Astrocyte (in vitro differentiated cells and primary cell): ENCODE measurements around the gene CORO2A. TPM values are rescaled to one million over a fixed set of nuclear protein-coding genes. Genes with fewer than 3 reads are reported as not detected.

Source experiments
- DNase-seq: peaks from one replicate; pipeline ENCODE4 v3.0.0-alpha.2; 2010; ENCODE audit warnings: low read depth
- FAIRE-seq: peaks from 2 replicates; lab custom pipeline; 2011; peaks lifted over from hg19 to GRCh38; lab: Jason Lieb, UNC
- H2AFZ ChIP-seq: 2 replicates; pipeline ENCODE4 v1.6.0; 2012; ENCODE audit warnings: low read depth, low read length, inconsistent platforms
- H3K27ac ChIP-seq: 2 replicates; pipeline ENCODE4 v1.5.1; 2011; ENCODE audit warnings: low read depth, low read length, inconsistent platforms
- H3K27me3 ChIP-seq: 2 replicates; pipeline ENCODE4 v1.6.0; 2011; ENCODE audit warnings: low read length, inconsistent platforms; ENCODE audit not compliant: insufficient read depth
- H3K36me3 ChIP-seq: 2 replicates; pipeline ENCODE4 v1.5.1; 2011; ENCODE audit warnings: low read length, inconsistent platforms; ENCODE audit not compliant: insufficient read depth
- H3K4me1 ChIP-seq: 2 replicates; pipeline ENCODE4 v1.5.1; 2011; ENCODE audit warnings: low read length, inconsistent platforms; ENCODE audit not compliant: insufficient read depth
- H3K4me2 ChIP-seq: 2 replicates; pipeline ENCODE4 v1.6.0; 2012; ENCODE audit warnings: low read length, inconsistent platforms
- H3K4me3 ChIP-seq: 2 replicates; pipeline ENCODE4 v1.5.1; 2011; ENCODE audit warnings: low read depth, mild to moderate bottlenecking, low read length, inconsistent platforms; ENCODE audit not compliant: insufficient read depth
- H3K79me2 ChIP-seq: 2 replicates; pipeline ENCODE4 v1.6.0; 2012; ENCODE audit warnings: mild to moderate bottlenecking, low read length, inconsistent platforms; ENCODE audit not compliant: insufficient read depth
- H3K9ac ChIP-seq: 2 replicates; pipeline ENCODE4 v1.6.0; 2012; ENCODE audit warnings: mild to moderate bottlenecking, low read length, inconsistent platforms
- H3K9me3 ChIP-seq: 2 replicates; pipeline ENCODE4 v1.5.1; 2012; ENCODE audit warnings: low read depth, mild to moderate bottlenecking, low read length, inconsistent platforms; ENCODE audit not compliant: insufficient read depth
- H4K20me1 ChIP-seq: 2 replicates; pipeline ENCODE4 v1.6.0; 2012; ENCODE audit warnings: low read length, inconsistent platforms; ENCODE audit not compliant: insufficient read depth
- H3K27ac Mint-ChIP-seq: one replicate; pipeline ENCODE4 v1.8.0; 2021; ENCODE audit warnings: mild to moderate bottlenecking, mixed read lengths; ENCODE audit not compliant: unreplicated experiment
- H3K27me3 Mint-ChIP-seq: one replicate; pipeline ENCODE4 v1.8.0; 2021; ENCODE audit warnings: low read depth, mixed read lengths; ENCODE audit not compliant: unreplicated experiment
- H3K36me3 Mint-ChIP-seq: one replicate; pipeline ENCODE4 v1.8.0; 2021; ENCODE audit warnings: low read depth, mixed read lengths; ENCODE audit not compliant: unreplicated experiment
- H3K4me1 Mint-ChIP-seq: one replicate; pipeline ENCODE4 v1.8.0; 2021; ENCODE audit warnings: low read depth, mixed read lengths; ENCODE audit not compliant: unreplicated experiment
- H3K4me3 Mint-ChIP-seq: one replicate; pipeline ENCODE4 v1.8.0; 2021; ENCODE audit warnings: mild to moderate bottlenecking, moderate library complexity, mixed read lengths; ENCODE audit not compliant: unreplicated experiment
- H3K9me3 Mint-ChIP-seq: one replicate; pipeline ENCODE4 v1.8.0; 2021; ENCODE audit warnings: mild to moderate bottlenecking, mixed read lengths; ENCODE audit not compliant: unreplicated experiment
- EZH2 ChIP-seq: IDR thresholded peaks from 2 replicates; pipeline ENCODE4 v1.6.1; 2012; ENCODE audit warnings: mild to moderate bottlenecking, low read length, inconsistent platforms; ENCODE audit not compliant: insufficient read depth
- total RNA-seq: library from RNA; stranded (reverse); gene quantifications from 2 replicates; pipeline ENCODE4 v1.2.1, GENCODE V29; 2021
- TF ChIP-seq, protein P1 (sequence below): IDR thresholded peaks from 2 replicates; pipeline ENCODE4 v1.5.1; 2011; ENCODE audit warnings: low read depth, mild to moderate bottlenecking, inconsistent platforms, low read length, moderate library complexity; ENCODE audit not compliant: insufficient read depth

Gene CORO2A
- total RNA-seq, 1 donor from 2014 or later, result 11.1 TPM

DNA sequence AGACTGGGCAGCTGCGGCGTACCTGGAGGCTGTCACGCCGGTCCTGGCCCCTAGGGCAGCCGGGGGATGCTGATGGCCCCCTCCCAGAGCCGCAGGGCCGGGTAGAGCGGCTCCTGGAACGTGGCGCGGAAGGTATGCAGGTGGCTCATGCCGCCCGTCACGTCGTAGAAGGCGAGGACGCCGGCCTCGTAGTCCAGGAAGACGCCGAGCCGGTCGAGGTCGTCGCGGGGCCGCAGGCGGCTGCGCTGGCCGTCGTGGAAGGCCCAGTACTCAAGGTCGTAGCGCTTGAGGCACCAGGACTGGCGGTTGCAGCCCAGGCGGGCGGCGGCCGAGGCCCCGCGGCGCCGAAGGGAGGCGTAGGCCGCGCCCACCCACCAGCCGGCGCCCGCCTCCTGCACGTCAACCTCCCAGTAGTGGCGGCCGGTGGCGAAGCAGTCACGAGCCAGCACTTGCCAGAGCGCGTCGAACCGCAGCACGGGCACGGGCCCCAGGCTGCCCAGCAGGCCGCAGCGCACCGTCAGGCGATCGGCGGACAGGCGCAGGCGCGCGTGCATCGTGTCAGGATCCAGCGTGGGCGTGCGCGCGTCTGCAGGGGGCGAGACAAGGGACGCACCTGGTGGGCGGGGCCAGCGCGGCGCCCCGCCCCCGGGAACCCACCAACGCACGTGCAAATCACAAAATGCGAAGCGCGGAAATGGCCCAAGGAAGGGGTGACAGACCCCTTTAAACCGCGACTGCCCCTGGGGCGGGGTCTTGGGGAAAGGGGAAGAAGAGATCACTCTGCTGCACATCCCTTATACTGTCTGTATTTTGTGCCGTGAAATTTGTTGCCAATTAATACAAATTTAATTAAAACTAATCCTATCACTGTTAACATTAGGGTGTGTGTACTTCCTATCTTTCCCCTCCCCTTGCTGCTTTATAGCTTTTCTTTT is 104.8 kb downstream of the CORO2A start:
- no peak overlapping the region for H3K27ac ChIP-seq
- Mint-ChIP-seq H3K4me3 (no peak overlapping the region), H3K36me3 (peaks cover 17% of the 10 kb centered on the region), H3K27ac (no peak overlapping the region), H3K9me3 (peaks cover 2% of the 10 kb centered on the region), H3K4me1 (no peaks in the 10 kb centered on the region), H3K27me3 (no peaks in the 10 kb centered on the region)
- DNase-seq (peak; percentile 57), FAIRE-seq (no peak)
- peak overlapping the region; percentile 46 for H3K9ac ChIP-seq
- no peaks in the 10 kb centered on the region for H3K27me3 ChIP-seq
- no peak for TF ChIP-seq EZH2
- TF ChIP-seq, protein P1, sequence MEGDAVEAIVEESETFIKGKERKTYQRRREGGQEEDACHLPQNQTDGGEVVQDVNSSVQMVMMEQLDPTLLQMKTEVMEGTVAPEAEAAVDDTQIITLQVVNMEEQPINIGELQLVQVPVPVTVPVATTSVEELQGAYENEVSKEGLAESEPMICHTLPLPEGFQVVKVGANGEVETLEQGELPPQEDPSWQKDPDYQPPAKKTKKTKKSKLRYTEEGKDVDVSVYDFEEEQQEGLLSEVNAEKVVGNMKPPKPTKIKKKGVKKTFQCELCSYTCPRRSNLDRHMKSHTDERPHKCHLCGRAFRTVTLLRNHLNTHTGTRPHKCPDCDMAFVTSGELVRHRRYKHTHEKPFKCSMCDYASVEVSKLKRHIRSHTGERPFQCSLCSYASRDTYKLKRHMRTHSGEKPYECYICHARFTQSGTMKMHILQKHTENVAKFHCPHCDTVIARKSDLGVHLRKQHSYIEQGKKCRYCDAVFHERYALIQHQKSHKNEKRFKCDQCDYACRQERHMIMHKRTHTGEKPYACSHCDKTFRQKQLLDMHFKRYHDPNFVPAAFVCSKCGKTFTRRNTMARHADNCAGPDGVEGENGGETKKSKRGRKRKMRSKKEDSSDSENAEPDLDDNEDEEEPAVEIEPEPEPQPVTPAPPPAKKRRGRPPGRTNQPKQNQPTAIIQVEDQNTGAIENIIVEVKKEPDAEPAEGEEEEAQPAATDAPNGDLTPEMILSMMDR, result no peak
- H3K79me2 ChIP-seq, result no peaks in the 10 kb centered on the region
- peak overlapping the region; percentile 85 for H2AFZ ChIP-seq
- H3K36me3 ChIP-seq, result peaks cover 8% of the 10 kb centered on the region
- H3K4me1 ChIP-seq, result peaks cover 3% of the 10 kb centered on the region
- H3K4me2 ChIP-seq, result peak overlapping the region; percentile 82
- H4K20me1 ChIP-seq, result no peaks in the 10 kb centered on the region
- no peaks in the 10 kb centered on the region for H3K9me3 ChIP-seq
- peak overlapping the region; percentile 44 for H3K4me3 ChIP-seq

GRCh38 chr9:98086461-98086860 is 106.0 kb downstream of the CORO2A start:
- no peaks in the 10 kb centered on the region for H3K27me3 Mint-ChIP-seq
- H3K9me3 Mint-ChIP-seq, result peaks cover 2% of the 10 kb centered on the region
- peaks cover 7% of the 10 kb centered on the region for H3K4me1 Mint-ChIP-seq
- Histone ChIP-seq H3K4me2 (no peak overlapping the region), H4K20me1 (no peaks in the 10 kb centered on the region), H3K79me2 (no peaks in the 10 kb centered on the region), H3K27me3 (no peaks in the 10 kb centered on the region), H3K4me3 (no peak overlapping the region), H3K9me3 (no peaks in the 10 kb centered on the region), H3K36me3 (peaks cover 18% of the 10 kb centered on the region), H3K9ac (no peak overlapping the region), H3K27ac (no peak overlapping the region), H3K4me1 (peaks cover 3% of the 10 kb centered on the region), H2AFZ (no peak overlapping the region)
- TF ChIP-seq, protein P1, result no peak
- TF ChIP-seq EZH2, result no peak
- DNase-seq (no peak), FAIRE-seq (no peak)
- H3K36me3 Mint-ChIP-seq, result peaks cover 21% of the 10 kb centered on the region
- H3K27ac Mint-ChIP-seq, result no peak overlapping the region
- H3K4me3 Mint-ChIP-seq, result no peak overlapping the region

- peaks cover 23% of the 10 kb centered on the region for H3K36me3 ChIP-seq
- no peak overlapping the region for H2AFZ ChIP-seq
- H3K4me1 ChIP-seq, result peaks cover 6% of the 10 kb centered on the region
- H3K9me3 Mint-ChIP-seq, result peaks cover 2% of the 10 kb centered on the region
- H3K27ac Mint-ChIP-seq, result no peak overlapping the region
- H3K9me3 ChIP-seq, result no peaks in the 10 kb centered on the region
- H3K4me2 ChIP-seq, result no peak overlapping the region
- H3K27ac ChIP-seq, result no peak overlapping the region
- TF ChIP-seq EZH2, result no peak
- TF ChIP-seq, protein P1, result no peak
- no peak overlapping the region for H3K4me3 Mint-ChIP-seq
- FAIRE-seq (no peak), DNase-seq (no peak)
- peaks cover 26% of the 10 kb centered on the region for H3K36me3 Mint-ChIP-seq
- no peaks in the 10 kb centered on the region for H4K20me1 ChIP-seq
- H3K9ac ChIP-seq, result no peak overlapping the region
- peaks cover 13% of the 10 kb centered on the region for H3K4me1 Mint-ChIP-seq
- H3K27me3 ChIP-seq, result no peaks in the 10 kb centered on the region
- H3K4me3 ChIP-seq, result no peak overlapping the region
- H3K27me3 Mint-ChIP-seq, result no peaks in the 10 kb centered on the region
- no peaks in the 10 kb centered on the region for H3K79me2 ChIP-seq
These were observed 106.5 kb downstream of the CORO2A start for GRCh38 chr9:98085944-98086343.
